GM12801 (cell line): ENCODE measurements around the gene RAB11FIP3.

Experiments
- CTCF ChIP-seq: IDR thresholded peaks from one replicate; pipeline ENCODE4 v1.5.1; 2011; ENCODE audit warnings: control low read depth; ENCODE audit not compliant: insufficient read length; ENCODE audit errors: extremely low read depth

Gene RAB11FIP3

GRCh38 chr16:506246-506546 lies 80.7 kb downstream of the RAB11FIP3 start:
- TF ChIP-seq CTCF = no peak

- TF ChIP-seq CTCF = no peak
These were observed 82.5 kb downstream of the RAB11FIP3 start for GRCh38 chr16:507996-508395.

- TF ChIP-seq CTCF = no peak
These were observed 83.7 kb downstream of the RAB11FIP3 start for GRCh38 chr16:508884-509736.

- no peak for TF ChIP-seq CTCF
These were observed 84.8 kb downstream of the RAB11FIP3 start for GRCh38 chr16:510066-510825.

GRCh38 chr16:512802-513201 lies 87.4 kb downstream of the RAB11FIP3 start:
- TF ChIP-seq CTCF = no peak

GRCh38 chr16:513950-514349 lies 88.5 kb downstream of the RAB11FIP3 start:
- TF ChIP-seq CTCF = no peak

- TF ChIP-seq CTCF = no peak
These were observed 89.9 kb downstream of the RAB11FIP3 start for GRCh38 chr16:515175-515938.
